ENCODE results near the gene ANTXRL.
"Not testable (repeated sequence)": the region's sequence is repeated elsewhere in the genome, so short reads cannot be mapped to it uniquely, and the experiment has no call there.

The ANTXRL gene

GRCh38 chr10:46255210-46255609 is 31.6 kb upstream of the ANTXRL start:
- not testable (repeated sequence) for DNase-seq

GRCh38 chr10:46255801-46256747 is 30.7 kb upstream of the ANTXRL start:
- peak; percentile 72 for DNase-seq

- DNase-seq = no peak
Measured at GRCh38 chr10:46257099-46257498, 29.7 kb upstream of the ANTXRL start.

GRCh38 chr10:46262906-46263560 is 23.8 kb upstream of the ANTXRL start:
- DNase-seq = not testable (repeated sequence)

- no peak for DNase-seq
Measured at GRCh38 chr10:46263831-46264268, 22.9 kb upstream of the ANTXRL start.

- no peak for DNase-seq
Measured at GRCh38 chr10:46264336-46264735, 22.5 kb upstream of the ANTXRL start.

GRCh38 chr10:46264737-46265368 is 21.9 kb upstream of the ANTXRL start:
- no peak for DNase-seq

- DNase-seq = not testable (repeated sequence)
Measured at GRCh38 chr10:46265566-46266305, 21.1 kb upstream of the ANTXRL start.

GRCh38 chr10:46266306-46266985 is 20.4 kb upstream of the ANTXRL start:
- DNase-seq = no peak

GRCh38 chr10:46267132-46267985 is 19.4 kb upstream of the ANTXRL start:
- no peak for DNase-seq

- DNase-seq = peak; percentile 68
Measured at GRCh38 chr10:46268076-46268881, 18.5 kb upstream of the ANTXRL start.

GRCh38 chr10:46269554-46270053 is 17.2 kb upstream of the ANTXRL start:
- peak; percentile 46 for DNase-seq

GRCh38 chr10:46270086-46270811 is 16.5 kb upstream of the ANTXRL start:
- peak; percentile 6 for DNase-seq

GRCh38 chr10:46270963-46271530 is 15.8 kb upstream of the ANTXRL start:
- DNase-seq = peak; percentile 2

GRCh38 chr10:46271795-46272499 is 14.8 kb upstream of the ANTXRL start:
- DNase-seq = peak; percentile 5

- no peak for DNase-seq
Measured at GRCh38 chr10:46272863-46273415, 13.9 kb upstream of the ANTXRL start.

- DNase-seq = peak; percentile 3
Measured at GRCh38 chr10:46273506-46274477, 13.0 kb upstream of the ANTXRL start.

Measured in stimulated activated CD4-positive, alpha-beta T cell treated with anti-CD3 and anti-CD28 coated beads, Interleukin-4, amount 100 ng/mL, for 24 hours (primary cell).